IPS DF 4.7 (cell line): ENCODE measurements around the gene GPANK1.

Experiments
- DNase-seq: peaks from one replicate; pipeline ENCODE4 v3.0.0-alpha.2; 2013; ENCODE audit warnings: low spot score; ENCODE audit errors: extremely low read depth

The GPANK1 gene

GRCh38 chr6:31621320-31621939 lies 43.4 kb downstream of the GPANK1 start:
- no peak for DNase-seq

DNA sequence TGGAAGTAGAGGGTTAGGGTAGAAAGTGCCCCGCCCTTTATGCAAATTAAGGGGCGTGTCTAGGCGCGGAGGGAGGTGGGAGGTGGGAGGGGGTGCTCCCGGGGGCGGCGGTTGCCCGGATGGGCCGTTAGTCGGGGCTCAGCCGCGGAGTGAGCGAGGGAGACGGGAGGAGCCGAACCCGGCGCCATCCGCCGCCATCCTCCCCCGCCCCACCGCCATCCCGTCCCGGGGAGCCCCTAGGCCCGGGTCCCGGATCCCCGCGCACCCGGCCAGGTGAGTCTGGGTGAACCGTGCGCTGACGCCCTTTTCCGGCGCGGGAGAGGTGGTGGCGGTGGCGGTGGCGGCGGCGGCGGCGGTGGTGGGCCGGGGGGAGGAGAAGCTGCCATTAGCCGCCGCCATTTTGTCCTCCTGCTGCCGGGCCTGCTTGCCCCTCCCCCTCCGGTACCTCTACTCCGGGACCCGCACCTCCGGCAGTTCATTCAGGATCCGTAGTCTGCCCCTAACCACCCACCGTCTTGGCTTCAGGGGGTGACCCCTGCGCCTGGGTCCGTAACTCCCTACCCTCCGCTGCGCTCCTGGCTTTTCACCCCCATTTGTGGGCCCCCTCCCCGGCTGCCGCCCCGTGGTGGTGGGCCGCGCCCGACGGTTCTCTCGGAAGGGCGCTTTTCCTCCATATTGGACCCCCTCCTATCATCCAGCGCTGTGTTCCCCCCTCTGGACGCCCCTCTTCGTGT lies 44.0 kb downstream of the GPANK1 start, which contains the start of gene PRRC2A:
TSS of gene PRRC2A (plus strand) at position 130 of the 734 bp plus-strand sequence. CDS start 2,075 bp downstream, outside the sequence.
- DNase-seq, result no peak

GRCh38 chr6:31619805-31620585 lies 44.8 kb downstream of the GPANK1 start:
- DNase-seq, result peak; percentile 92

DNA sequence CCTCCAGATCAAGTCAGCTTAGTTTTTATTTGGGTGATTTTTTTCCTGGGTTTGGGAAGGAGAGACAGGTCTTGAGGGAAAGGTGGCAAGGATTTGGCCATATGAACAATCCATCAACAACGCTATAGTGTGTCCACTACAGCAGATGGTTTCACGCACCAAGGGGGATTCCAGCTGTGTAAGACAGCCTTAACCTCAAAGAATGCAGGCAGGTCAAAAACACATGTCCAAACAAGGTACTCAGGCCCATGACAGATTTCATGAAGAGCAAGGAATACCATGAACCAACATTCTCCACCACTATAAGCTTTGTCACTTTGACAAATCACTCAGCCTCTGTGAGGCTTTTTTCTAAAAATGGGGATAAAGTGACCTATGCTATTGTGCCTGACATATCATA lies 47.8 kb downstream of the GPANK1 start:
- DNase-seq, result no peak

DNA sequence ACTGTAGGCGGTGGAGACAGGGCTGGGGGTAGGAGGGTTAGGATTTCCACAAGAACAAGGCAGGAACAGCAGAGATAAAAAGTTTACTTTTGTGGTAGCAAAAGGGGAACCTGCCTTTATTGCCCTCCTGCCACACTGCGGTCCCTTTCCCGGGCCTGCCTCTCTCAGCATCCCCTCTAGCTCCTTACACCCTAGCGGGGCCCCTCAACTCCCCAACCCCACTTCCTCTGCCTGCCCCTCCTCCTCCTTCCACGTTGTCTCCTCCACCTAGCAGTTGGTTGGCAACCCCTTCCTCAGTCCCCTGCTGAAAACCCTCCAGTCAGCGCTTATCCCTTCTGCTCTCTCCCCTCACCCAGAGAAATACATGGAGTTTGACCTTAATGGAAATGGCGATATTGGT lies 49.0 kb downstream of the GPANK1 start:
- no peak for DNase-seq

GRCh38 chr6:31614684-31615578 lies 49.9 kb downstream of the GPANK1 start, which contains the start of gene AIF1:
TSS of gene AIF1 (plus strand) at chr6:31615234. CDS start at chr6:31615330, 96 bp downstream.
- no peak for DNase-seq

DNA sequence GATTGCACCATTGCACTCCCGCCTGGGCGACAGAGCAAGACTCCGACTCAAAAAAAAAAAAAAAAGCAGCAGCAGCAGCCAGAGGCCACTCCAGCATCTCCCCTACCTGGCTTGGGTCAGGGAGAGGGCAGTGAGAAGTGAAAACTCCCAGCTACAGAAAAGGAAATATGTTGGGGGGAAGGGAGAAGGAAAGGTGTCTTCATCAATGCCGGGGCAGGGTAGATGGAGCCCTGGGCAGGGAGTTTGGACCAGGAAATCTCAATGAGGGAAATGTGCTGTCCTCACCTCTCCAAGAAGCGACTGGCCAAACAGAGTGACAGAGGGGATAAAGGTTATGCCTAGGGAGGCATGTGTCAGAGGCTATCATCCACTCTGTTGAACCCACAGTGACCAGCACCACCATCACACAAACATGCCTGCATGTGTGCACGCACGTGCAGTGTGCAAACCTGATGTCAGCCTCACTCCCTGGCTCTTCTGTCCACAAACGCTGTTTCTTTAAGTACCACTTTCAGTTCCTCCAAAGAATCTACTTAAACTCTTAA lies 50.6 kb downstream of the GPANK1 start:
- no peak for DNase-seq
